ENCODE data around the gene CFAP68.
A peak's percentile ranks its signal among the peaks of the same experiment; 100 is the strongest.

The CFAP68 gene, protein sequence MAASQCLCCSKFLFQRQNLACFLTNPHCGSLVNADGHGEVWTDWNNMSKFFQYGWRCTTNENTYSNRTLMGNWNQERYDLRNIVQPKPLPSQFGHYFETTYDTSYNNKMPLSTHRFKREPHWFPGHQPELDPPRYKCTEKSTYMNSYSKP

DNA sequence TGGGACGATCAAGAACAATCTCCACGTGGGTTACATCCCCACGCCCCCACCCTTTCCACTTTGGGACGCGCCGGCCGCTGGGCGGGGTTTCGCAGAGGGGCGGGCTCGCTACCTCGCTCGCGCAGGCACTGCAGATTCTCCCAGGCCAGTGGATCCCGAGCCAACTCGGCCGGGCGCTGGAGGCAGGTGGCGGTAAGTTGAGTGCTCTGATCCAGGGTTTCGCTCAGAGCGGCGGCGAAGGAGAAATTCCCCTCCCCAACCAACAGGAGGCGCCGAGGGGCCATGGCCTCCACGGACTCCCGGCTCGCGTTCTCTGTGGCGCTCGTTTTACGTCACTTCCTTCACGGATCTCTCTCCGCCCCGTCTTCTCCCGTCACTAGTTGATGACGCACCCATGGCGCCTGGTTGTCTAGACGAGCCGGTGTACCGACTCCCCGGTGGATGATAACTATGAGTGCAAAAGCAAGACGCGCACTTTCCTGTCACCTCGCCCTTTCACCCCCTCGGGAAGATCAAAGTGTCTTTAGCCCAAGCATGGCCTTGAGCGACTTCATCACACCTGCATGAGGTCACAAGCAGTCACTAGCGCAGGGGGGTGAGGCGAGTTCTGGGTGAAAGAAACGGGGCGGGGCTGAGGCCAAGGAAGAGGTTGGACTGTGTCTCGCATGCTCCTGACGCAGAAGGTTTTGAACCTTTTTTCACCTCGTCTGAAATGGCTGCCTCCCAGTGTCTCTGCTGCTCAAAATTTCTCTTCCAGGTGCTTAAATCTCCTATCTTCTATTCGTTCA is at the start of gene CFAP68, which contains the start of gene FDXACB1:
Gene CFAP68, plus strand, starts transcription at position 693 of the 788 bp plus-strand sequence. Its CDS starts 20 bp downstream, at position 713.
Gene FDXACB1, minus strand, starts transcription at position 317 of the 788 bp plus-strand sequence. Its CDS starts 33 bp downstream, at position 284.
- DNase-seq: peak; percentile 96

DNA sequence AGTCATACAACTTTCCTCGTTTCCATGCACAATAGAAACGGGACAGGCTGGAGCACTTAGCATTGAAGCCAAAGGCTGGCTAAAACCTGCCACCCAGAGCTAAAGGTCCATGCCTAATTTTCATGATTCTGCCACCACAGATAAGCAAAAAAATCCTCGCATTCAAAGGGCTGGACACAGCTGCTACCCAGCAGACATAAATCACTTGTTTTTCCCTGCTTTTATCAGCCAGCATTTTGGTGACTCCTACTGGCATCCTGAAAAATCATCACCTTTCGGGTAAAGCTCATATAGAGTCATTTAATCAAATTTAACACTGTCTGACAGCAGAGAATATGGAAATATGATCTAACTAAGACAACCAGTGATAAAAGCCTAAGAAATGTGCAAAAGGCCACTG is 45.8 kb upstream of the CFAP68 start:
- no peak for DNase-seq

DNA sequence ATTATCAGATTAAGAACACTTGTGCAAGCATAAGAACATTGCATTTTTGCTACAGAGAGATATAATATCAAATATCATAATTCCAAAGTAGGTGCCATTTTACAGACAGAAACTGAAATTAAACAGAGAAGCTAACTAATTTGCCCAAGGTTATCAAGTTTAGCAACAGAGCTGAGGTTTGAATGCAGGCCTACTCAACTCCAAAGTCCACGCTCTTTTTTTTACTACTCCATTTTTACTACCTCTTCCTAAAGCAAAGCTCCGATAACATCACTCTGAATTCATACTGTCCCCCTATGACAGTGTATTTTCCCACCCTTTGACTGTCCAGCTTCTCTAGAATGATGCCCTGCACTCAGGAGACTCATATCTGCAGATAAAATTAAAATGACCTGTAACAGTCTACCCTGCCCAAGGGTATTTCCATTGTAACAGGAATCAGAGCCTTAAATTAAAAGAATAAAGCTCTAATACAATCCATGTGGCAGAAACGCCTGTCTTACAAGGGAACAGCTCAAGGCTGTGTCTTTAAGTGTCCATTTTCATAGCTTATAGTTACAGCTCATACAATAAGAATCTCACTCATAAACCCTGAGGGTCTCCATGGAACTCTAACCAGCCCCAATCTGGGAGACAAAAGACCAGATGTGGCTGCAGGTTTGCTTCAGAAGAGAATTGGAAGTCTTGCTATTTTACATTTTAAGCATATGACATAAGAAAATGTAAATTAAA is 44.7 kb upstream of the CFAP68 start:
- no peak for DNase-seq

DNA sequence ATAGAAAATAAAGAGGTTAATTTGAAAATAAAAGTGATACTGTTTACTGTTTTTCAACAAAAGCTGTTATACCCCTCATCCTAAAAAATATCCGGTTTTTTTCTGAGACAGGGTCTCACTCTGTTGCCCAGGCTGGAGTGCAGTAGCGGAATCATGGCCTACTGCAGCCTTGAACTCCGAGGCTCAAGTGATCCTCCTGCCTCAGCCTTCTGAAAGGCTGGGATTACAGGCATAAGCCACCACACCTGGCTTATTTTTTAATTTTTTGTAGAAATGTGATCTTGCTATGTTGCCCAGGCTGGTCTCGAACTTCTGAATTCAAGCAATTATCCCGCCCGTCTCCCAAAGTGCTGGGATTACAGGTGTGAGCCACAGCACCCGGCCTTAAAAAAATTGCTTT is 43.7 kb upstream of the CFAP68 start:
- no peak for DNase-seq

DNA sequence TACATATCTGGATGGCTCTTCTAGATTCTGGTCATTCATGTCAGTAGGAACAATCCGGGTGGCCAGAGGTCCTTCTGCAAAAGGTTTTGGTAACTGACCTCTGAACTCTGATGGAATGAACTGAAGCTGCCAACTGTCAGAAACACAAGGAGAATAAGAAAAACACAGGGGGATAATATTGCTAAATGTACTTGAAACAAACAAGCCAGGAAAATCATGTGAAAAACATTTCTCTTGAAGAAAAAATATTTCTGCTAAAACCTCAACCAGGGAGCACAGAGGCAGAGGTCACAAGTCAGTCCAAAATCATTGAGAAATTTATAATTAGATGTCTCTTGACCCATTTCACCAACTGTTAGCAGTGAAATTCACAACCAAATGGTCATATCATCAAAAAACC is 43.2 kb upstream of the CFAP68 start:
- no peak for DNase-seq

DNA sequence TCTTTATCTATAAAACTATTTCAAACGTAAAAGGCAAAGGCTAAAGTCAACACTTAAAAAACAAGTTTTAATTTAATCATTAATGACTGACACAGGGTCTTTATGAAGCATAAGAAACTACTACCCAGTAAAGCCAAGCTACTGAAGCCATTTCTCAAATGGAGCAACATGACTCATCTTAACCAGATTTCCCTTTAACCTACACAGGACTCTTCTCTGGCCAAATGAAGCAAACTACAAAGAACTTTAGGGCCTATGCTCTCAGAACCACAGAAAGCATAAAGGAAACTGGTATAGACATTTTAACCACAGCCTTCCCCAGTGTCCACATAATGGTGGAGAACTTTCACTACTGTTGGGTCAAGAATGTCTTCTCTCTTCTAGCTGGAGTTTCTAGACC is 42.6 kb upstream of the CFAP68 start:
- DNase-seq: no peak

DNA sequence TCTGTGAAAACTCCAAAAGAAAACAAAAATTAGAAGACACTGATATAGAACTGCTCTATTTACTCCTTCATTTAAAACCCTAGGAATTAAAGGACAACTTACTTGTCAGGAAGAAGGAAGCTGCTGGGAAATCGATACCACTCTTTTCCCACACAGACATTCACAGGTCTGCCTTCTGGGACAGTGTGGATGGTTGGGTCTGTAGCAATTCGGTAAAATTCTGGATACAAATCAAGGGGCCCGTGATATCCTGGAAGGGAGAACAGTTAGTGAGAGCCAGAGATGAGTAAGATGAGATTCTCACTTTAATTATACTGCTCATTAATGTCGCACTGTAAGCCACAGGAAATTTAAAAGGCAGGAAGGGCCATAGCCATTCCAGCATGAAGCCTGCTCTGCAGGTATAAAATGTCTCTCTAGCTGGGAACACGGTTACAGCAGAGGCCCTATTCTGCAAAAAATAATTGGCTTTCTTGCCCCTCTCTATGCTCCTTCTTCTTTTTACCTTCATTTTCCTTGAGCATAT is 41.9 kb upstream of the CFAP68 start:
- DNase-seq: no peak

DNA sequence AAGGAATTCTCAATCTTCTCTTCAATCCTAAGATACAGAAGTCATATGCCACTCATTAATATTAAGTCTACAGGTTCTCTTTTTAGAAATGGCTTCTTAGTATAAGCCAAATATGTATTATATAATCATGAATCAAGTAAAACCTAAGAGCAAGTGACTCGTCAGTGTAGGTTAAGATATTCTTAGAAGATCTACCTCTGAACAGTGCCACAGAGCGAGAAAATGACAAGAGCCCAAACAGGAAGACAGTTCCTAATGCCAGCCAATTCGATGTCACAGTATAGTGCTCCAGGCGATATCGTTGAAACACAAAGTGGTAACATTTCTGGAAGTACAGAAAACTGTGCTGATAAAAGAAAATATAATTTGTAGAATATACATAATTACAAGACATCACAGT is 41.3 kb upstream of the CFAP68 start:
- DNase-seq: no peak

DNA sequence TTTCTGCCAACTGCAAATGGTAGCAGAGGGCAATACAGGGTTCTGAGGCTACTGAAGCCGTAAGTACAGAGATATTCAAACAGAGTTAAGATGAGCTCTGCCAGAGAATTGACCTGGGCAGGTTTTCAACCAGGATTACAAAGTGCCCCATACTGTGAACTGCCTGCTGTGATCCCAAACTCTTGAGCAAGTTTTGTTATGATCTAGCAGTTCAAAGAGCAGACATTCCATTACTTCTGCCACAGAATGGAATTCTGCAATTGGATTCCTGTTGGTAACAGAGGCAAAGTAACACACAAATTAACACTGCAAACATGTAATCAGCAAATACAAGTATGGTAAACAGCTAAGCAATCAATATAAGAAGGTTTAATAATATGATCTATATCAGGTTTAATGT is 39.2 kb upstream of the CFAP68 start:
- no peak for DNase-seq

DNA sequence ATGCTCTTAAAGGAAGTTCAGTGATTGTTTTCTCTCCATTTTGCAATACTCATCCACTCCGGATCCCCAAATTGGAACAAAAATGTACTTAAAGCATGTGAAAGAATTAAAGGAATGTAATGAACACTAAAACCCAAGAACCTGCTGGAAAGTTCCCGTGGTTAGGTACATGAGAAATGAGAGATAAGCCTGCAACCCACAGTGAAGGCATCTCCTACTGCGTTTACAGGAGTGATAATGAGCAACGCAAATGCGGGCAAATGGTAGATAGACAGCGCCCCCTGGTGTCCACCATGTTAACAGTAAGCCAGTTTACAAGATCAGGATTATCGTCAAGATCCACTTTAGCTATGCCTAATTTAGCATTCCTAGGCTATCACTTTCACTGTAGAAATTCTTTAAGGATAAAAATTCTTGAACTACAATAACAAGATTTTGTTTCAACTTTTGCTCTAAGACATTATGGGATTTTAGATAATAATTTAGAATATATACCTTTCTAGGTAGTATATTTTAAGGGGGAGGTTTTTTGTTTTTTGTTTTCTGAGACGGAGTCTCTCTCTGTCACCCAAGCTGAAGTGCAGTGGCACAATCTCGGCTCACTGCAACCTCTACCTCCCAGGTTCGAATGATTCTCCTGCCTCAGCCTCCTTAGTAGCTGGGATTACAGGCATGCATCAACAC is 37.8 kb upstream of the CFAP68 start:
- DNase-seq: peak; percentile 93

DNA sequence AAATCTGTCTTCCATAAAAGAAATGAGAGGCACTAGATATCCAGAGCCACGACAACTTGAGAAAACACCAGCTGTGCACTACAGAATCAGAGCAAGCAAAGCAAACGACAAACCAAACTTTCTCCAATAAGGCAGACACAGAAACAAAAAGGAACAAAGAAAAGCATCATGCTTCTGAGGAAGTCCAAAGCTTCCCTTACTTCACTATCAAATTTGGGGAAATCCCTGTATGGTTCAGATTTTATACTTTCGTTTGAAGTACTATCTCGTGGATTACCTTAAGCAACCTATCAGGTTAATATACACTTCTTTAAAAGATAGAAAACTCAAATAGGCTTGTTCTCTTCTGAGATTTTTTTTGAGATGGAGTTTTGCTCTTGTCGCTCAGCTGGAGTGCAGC is 35.7 kb upstream of the CFAP68 start:
- DNase-seq: no peak

DNA sequence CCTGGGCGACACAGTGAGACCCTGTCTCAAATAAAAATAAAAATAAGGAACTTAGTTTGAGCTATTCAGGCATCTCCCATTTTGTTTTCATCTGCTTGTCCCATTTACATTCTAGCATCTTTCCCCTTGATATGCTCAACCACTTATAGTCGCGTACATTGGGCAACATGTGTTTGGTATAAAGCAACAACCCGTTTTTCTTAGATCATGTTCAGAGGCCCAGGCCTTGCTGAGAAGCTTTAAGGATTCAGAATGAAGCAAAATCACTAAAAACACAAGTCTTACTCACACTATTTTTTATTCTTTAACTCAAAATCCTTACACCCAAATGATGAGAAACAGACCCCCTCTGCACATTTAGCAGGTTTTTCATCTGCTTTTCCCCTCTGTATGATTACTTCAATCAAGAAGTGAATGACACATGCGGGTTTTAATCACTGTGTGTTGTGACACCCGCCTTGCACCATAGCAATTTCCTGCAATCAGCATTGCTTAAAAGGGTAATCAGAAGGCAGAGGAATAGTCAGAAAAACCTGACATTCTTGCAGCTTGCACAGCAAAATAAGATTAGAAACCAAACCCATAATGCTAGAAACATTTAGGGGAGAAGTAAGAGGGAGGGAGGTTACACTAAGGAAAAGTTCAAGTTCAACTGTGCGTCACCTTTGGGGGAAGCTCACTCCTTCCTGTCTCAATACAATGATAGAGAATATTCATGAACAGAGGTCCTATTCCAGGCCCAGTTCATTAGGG is 33.9 kb upstream of the CFAP68 start:
- DNase-seq: no peak

DNA sequence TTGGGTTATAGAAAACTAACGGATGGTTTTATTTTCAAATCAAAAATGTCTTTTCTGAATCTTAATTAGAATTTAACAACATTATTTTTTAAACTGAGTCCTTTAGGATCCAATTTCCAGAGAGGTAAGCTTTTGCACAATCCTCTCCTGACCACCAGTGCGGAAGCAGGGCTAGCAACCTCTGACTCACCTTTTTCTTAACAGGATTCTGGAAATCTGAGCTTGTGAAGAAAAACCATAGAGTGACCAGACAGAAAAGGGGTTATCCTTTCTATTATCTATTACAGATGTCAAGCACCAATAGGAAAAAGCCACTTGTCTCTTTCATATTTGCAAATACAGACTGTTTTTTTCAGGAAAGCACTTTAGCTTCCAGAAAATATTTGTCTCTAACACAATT is 33.3 kb upstream of the CFAP68 start:
- DNase-seq: no peak

DNA sequence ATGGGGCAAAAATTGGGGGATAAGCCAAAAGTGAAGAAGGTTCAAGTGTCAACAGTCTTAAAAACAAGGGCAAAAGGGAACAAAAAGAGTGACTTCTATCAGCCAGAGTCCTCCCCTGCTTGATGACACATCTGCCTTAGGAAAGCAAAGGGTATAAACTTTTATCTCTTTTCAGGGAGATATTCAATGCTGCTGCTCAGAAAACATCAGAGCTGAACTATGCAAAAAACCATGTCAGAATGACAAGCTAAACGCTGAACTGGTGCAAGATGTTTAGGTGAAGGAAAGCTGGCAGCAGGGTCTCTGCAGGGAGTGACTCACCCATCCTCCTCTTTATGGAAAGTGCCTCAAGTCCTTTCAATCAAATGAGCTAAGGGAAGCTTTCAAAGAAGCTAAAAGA is 32.7 kb upstream of the CFAP68 start:
- no peak for DNase-seq

DNA sequence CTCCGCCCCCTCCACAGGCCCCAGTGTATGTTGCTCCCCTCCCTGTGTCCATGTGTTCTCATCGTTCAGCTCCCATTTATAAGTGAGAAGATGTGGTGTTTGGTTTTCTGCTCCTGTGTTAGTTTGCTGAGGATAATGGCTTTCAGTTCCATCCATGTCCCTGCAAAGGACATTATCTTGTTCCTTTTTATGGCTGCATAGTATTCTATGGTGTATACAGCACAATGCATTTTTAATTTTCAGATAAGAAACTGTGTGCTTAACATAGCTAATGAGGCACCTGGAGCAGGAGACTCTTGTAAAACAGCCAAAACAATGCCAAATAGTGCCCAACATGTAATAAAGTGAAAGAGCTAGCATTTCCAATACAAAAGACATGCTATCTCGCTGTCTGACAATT is 29.7 kb upstream of the CFAP68 start:
- no peak for DNase-seq

DNA sequence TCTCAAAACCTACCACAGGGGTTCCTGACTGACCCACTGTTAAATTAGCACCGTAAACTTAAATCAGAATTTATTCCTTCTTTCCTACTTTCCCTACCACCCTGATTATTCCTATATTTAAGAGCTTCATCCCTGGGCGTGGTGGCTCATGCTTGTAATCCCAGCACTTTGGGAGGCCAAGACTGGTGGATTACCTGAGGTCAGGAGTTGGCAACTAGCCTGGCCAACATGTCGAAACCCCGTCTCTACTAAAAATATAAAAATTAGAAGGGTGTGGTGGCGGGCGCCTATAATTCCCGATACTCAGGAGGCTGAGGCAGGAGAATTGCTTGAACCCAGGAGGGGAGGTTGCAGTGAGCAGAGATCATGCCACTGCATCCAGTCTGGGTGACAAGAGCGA is 28.3 kb upstream of the CFAP68 start:
- no peak for DNase-seq

DNA sequence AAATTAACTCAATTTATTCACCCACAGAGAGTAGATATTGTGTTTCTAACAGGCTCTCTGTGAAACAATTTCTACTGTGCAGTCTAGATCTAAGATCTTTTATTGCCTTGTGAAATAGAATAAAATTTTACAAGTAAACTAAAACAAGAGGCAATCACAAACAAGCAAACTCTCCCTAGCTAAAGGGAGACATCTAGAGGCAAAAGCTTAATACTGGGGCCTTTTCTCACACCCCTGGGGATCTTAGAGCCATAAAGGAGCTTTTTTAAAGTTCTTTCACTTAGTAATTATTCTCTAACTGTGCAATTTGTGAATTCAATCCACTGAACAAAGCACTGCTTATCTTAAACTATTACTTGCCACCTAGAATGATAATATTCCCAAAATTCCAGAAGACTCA is 27.7 kb upstream of the CFAP68 start:
- DNase-seq: no peak

DNA sequence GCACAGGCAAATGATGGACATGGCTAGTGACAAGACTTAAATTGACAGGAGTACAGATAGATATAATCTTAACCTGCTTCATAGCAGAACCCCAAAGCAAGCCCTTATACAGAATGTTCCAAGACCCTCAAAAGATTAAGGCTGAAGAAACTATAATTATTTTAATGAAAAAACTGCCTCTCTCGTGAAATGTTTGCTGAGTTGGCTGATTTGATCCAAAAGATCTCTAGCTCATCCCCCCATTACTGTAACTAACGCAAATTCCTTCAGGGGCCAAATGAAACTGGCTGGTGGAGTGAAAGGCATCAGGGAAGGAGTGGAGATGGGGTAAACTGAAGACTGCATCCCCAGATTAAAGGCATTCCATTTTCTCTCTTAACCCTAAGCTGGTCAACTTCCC is 27.2 kb upstream of the CFAP68 start:
- DNase-seq: no peak

DNA sequence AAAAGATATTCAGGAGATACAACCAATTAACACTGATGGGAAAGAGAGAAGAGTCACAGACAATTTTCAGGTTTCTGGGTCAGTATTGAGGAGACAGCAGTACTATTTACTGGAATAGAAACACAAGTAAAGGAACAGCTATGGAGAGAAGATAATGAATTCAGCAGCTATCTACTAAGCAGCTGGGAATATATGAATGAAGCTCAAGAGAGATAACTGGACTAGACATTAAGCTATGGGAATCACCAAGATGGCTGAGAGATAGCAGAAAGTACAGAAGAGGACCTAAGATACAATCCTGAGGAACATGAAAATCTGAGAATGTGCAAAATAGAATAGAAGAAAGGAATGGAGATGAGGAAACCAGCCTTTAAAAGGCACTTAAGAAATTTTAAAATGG is 23.8 kb upstream of the CFAP68 start:
- no peak for DNase-seq

DNA sequence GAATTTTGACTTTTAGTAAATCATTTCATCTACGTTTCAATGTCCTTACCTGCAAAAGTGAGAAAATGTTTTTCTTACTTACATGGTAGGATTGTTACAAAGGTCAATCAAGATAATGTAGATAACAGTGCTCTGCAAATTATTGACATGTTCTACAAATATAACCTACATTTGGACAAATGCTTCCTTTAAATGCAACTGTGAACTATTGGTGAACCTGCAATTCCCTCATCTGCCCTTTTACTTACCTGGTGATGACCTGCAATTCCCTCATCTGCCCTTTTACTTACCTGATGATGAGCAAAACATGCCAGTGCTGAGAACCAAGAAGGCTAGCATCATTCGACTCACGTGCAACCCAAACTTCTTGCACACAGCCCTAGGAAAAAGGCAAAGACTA is 19.1 kb upstream of the CFAP68 start:
- no peak for DNase-seq

DNA sequence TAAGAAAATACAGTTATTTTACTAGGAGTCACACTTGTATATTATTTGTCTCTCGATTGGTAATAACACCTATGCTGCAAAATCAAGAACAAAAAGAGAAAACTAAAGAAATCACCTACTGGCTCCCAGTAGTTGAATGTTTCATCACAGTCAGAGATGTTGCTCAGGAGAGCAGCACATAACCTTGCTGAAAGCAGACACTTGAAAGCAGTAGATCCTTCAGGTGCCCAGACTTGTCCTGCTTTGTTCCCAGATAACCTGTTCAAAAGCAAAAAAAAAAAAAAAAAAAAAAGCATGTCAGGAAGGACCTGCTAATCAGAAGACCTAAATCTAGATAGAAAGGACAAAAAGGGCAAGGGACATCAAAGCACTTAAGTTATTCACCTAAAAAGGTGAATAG is 9.2 kb upstream of the CFAP68 start:
- DNase-seq: no peak

DNA sequence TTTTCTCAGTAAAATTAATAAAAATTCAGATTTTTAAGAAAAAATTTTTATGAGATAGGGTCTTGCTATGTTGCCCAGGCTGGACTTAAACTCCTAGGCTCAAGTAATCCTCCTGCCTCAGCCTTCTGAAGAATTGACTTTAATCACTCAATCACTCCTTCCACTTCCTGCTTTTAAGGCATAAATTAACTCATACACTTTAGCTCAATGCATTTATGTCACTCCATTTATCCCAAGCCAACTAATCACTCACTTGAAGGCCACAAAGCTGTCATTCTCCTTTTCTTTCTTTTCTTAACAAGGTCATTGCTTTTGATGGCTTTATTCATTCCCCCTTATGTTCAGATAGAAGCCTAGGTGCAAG is 8.8 kb upstream of the CFAP68 start:
- DNase-seq: no peak

Measured in activated CD4-positive, alpha-beta T cell treated with anti-CD3 and anti-CD28 coated beads for 48 hours (primary cell).